ENCODE measurements around the gene ALKBH2.
A peak's percentile ranks its signal among the peaks of the same experiment; 100 is the strongest.

ALKBH2 gene

GRCh38 chr12:109113661-109114321 is 20.5 kb upstream of the ALKBH2 start:
- DNase-seq (ENCODE audit: low read depth): no peak

GRCh38 chr12:109112720-109113465 is 19.6 kb upstream of the ALKBH2 start:
- DNase-seq (ENCODE audit: low read depth): no peak

GRCh38 chr12:109110988-109111495 is 17.8 kb upstream of the ALKBH2 start:
- peak; percentile 27 for DNase-seq (ENCODE audit: low read depth)

GRCh38 chr12:109109746-109110350 is 16.6 kb upstream of the ALKBH2 start:
- no peak for DNase-seq (ENCODE audit: low read depth)

GRCh38 chr12:109105176-109105575 is 11.9 kb upstream of the ALKBH2 start:
- DNase-seq (ENCODE audit: low read depth): no peak

GRCh38 chr12:109102491-109102890 is 9.2 kb upstream of the ALKBH2 start:
- no peak for DNase-seq (ENCODE audit: low read depth)

GRCh38 chr12:109100741-109101140 is 7.5 kb upstream of the ALKBH2 start:
- no peak for DNase-seq (ENCODE audit: low read depth)

GRCh38 chr12:109099431-109100020 is 6.3 kb upstream of the ALKBH2 start:
- DNase-seq (ENCODE audit: low read depth): no peak

GRCh38 chr12:109098651-109099050 is 5.4 kb upstream of the ALKBH2 start:
- DNase-seq (ENCODE audit: low read depth): no peak

- DNase-seq (ENCODE audit: low read depth): no peak
These were observed 4.9 kb upstream of the ALKBH2 start for GRCh38 chr12:109098183-109098604.

GRCh38 chr12:109097435-109098182 is 4.3 kb upstream of the ALKBH2 start, which contains the start of gene UNG:
Gene UNG (plus strand): TSS chr12:109097597. CDS start chr12:109097680, 83 bp downstream.
- DNase-seq (ENCODE audit: low read depth): peak; percentile 95

GRCh38 chr12:109097140-109097434 is 3.8 kb upstream of the ALKBH2 start:
- no peak for DNase-seq (ENCODE audit: low read depth)

- DNase-seq (ENCODE audit: low read depth): no peak
These were observed 713 bp downstream of the ALKBH2 start for GRCh38 chr12:109092497-109093021.

- DNase-seq (ENCODE audit: low read depth): no peak
These were observed 3.6 kb downstream of the ALKBH2 start for GRCh38 chr12:109089683-109090082.

- DNase-seq (ENCODE audit: low read depth): no peak
These were observed 4.5 kb downstream of the ALKBH2 start for GRCh38 chr12:109088818-109089217.

- no peak for DNase-seq (ENCODE audit: low read depth)
These were observed 6.0 kb downstream of the ALKBH2 start for GRCh38 chr12:109087250-109087649.

- no peak for DNase-seq (ENCODE audit: low read depth)
These were observed 7.7 kb downstream of the ALKBH2 start for GRCh38 chr12:109085590-109085989.

GRCh38 chr12:109084425-109084824 is 8.8 kb downstream of the ALKBH2 start:
- no peak for DNase-seq (ENCODE audit: low read depth)

- no peak for DNase-seq (ENCODE audit: low read depth)
These were observed 10.5 kb downstream of the ALKBH2 start for GRCh38 chr12:109082751-109083150.

- DNase-seq (ENCODE audit: low read depth): no peak
These were observed 18.4 kb downstream of the ALKBH2 start for GRCh38 chr12:109074866-109075265.

Measured in stimulated activated CD8-positive, alpha-beta memory T cell treated with anti-CD3 and anti-CD28 coated beads, Interleukin-4, amount 100 ng/mL, for 24 hours (primary cell).